Activated naive CD4-positive, alpha-beta T cell treated with Interleukin-2 at 50 U/mL for 16 hours (primary cell): ENCODE measurements around the gene HRH1.
"Not testable (repeated sequence)": the region's sequence is repeated elsewhere in the genome, so short reads cannot be mapped to it uniquely, and the experiment has no call there.

ENCODE experiments used
- DNase-seq: peaks from one replicate; pipeline ENCODE4 v3.0.0-alpha.2; 2020

HRH1 gene

GRCh38 chr3:11154036-11154952 is at the start of gene HRH1:
HRH1 (plus strand) TSS chr3:11154493; CDS start chr3:11259038, 104,545 bp downstream.
- DNase-seq, result no peak

GRCh38 chr3:11113316-11113715 is 41.0 kb upstream of the HRH1 start:
- DNase-seq, result not testable (repeated sequence)

- DNase-seq, result no peak
Measured at GRCh38 chr3:11115548-11115947, 38.7 kb upstream of the HRH1 start.

GRCh38 chr3:11116336-11117059 is 37.8 kb upstream of the HRH1 start:
- no peak for DNase-seq

GRCh38 chr3:11117591-11117990 is 36.7 kb upstream of the HRH1 start:
- no peak for DNase-seq

- DNase-seq, result no peak
Measured at GRCh38 chr3:11118181-11118682, 36.1 kb upstream of the HRH1 start.

GRCh38 chr3:11120091-11120805 is 34.0 kb upstream of the HRH1 start:
- no peak for DNase-seq

GRCh38 chr3:11126653-11127052 is 27.6 kb upstream of the HRH1 start:
- no peak for DNase-seq

- DNase-seq, result no peak
Measured at GRCh38 chr3:11128682-11129632, 25.3 kb upstream of the HRH1 start.

GRCh38 chr3:11130385-11130784 is 23.9 kb upstream of the HRH1 start:
- no peak for DNase-seq

- DNase-seq, result no peak
Measured at GRCh38 chr3:11131371-11131770, 22.9 kb upstream of the HRH1 start.

- not testable (repeated sequence) for DNase-seq
Measured at GRCh38 chr3:11131886-11132285, 22.4 kb upstream of the HRH1 start.

GRCh38 chr3:11132861-11133260 is 21.4 kb upstream of the HRH1 start:
- DNase-seq, result no peak

- no peak for DNase-seq
Measured at GRCh38 chr3:11134794-11135193, 19.5 kb upstream of the HRH1 start.

- no peak for DNase-seq
Measured at GRCh38 chr3:11136116-11136515, 18.2 kb upstream of the HRH1 start.

GRCh38 chr3:11136830-11137626 is 17.3 kb upstream of the HRH1 start:
- no peak for DNase-seq

- DNase-seq, result no peak
Measured at GRCh38 chr3:11137627-11137959, 16.7 kb upstream of the HRH1 start.

- DNase-seq, result no peak
Measured at GRCh38 chr3:11138371-11138770, 15.9 kb upstream of the HRH1 start.

GRCh38 chr3:11140030-11140712 is 14.1 kb upstream of the HRH1 start:
- no peak for DNase-seq

- DNase-seq, result no peak
Measured at GRCh38 chr3:11140713-11141104, 13.6 kb upstream of the HRH1 start.

GRCh38 chr3:11143476-11143875 is 10.8 kb upstream of the HRH1 start:
- no peak for DNase-seq
